DMS53 treated with DMSO at 0.1 percent for 48 hours (cell line): Measurements from ENCODE around the gene STEAP1B.
"Not testable (repeated sequence)": the region's sequence is repeated elsewhere in the genome, so short reads cannot be mapped to it uniquely, and the experiment has no call there.

ENCODE experiments used
- DNase-seq: peaks from one replicate; lab custom pipeline; 2025; ENCODE audit not compliant: unreplicated experiment; lab: John Stamatoyannopoulos, UW

STEAP1B gene

GRCh38 chr7:22499044-22499443, 944 bp downstream of the STEAP1B start:
- DNase-seq, result no peak

GRCh38 chr7:22496912-22497311, 3.1 kb downstream of the STEAP1B start:
- not testable (repeated sequence) for DNase-seq

GRCh38 chr7:22496296-22496888, 3.6 kb downstream of the STEAP1B start:
- DNase-seq, result not testable (repeated sequence)

- not testable (repeated sequence) for DNase-seq
These were observed 6.6 kb downstream of the STEAP1B start for GRCh38 chr7:22493160-22493925.

GRCh38 chr7:22488643-22489462, 11.1 kb downstream of the STEAP1B start:
- peak; percentile 97 for DNase-seq

- no peak for DNase-seq
These were observed 11.9 kb downstream of the STEAP1B start for GRCh38 chr7:22487978-22488642.

GRCh38 chr7:22486597-22486996, 13.4 kb downstream of the STEAP1B start:
- DNase-seq, result no peak

GRCh38 chr7:22485189-22485588, 14.8 kb downstream of the STEAP1B start:
- DNase-seq, result no peak

- DNase-seq, result no peak
These were observed 17.5 kb downstream of the STEAP1B start for GRCh38 chr7:22482503-22482902.

- peak; percentile 28 for DNase-seq
These were observed 18.3 kb downstream of the STEAP1B start for GRCh38 chr7:22481726-22482125.

GRCh38 chr7:22480523-22481075, 19.4 kb downstream of the STEAP1B start:
- DNase-seq, result no peak

GRCh38 chr7:22477876-22478450, 22.0 kb downstream of the STEAP1B start:
- no peak for DNase-seq

- no peak for DNase-seq
These were observed 22.7 kb downstream of the STEAP1B start for GRCh38 chr7:22477262-22477661.

GRCh38 chr7:22476824-22477223, 23.2 kb downstream of the STEAP1B start:
- no peak for DNase-seq

- DNase-seq, result no peak
These were observed 25.3 kb downstream of the STEAP1B start for GRCh38 chr7:22474645-22475044.

- DNase-seq, result no peak
These were observed 29.0 kb downstream of the STEAP1B start for GRCh38 chr7:22470981-22471380.

- peak; percentile 99 for DNase-seq
These were observed 30.4 kb downstream of the STEAP1B start for GRCh38 chr7:22469371-22470143.

GRCh38 chr7:22468609-22469008, 31.4 kb downstream of the STEAP1B start:
- no peak for DNase-seq

- DNase-seq, result no peak
These were observed 35.7 kb downstream of the STEAP1B start for GRCh38 chr7:22464299-22464698.
